ENCODE results near the gene GPR156.
"Not testable (repeated sequence)": the region's sequence is repeated elsewhere in the genome, so short reads cannot be mapped to it uniquely, and the experiment has no call there.

Gene GPR156

GRCh38 chr3:120284747-120285507, at the start of gene GPR156:
Gene GPR156, minus strand, starts transcription at chr3:120285222. Its CDS starts 41,124 bp downstream, at chr3:120244098.
- H3K27ac Mint-ChIP-seq: no peak within 1 kb of the TSS

GRCh38 chr3:120332646-120333045, 47.6 kb upstream of the GPR156 start:
- no peaks in the 10 kb centered on the region for H3K9me3 Mint-ChIP-seq
- no peak overlapping the region for H3K27ac Mint-ChIP-seq
- H3K4me1 Mint-ChIP-seq (ENCODE audit: low read depth): peaks cover 2% of the 10 kb centered on the region
- no peaks in the 10 kb centered on the region for H3K27me3 Mint-ChIP-seq (ENCODE audit: low read depth)
- H3K36me3 Mint-ChIP-seq (ENCODE audit: low read depth): peaks cover 30% of the 10 kb centered on the region
- H3K4me3 Mint-ChIP-seq: no peak overlapping the region

More at GRCh38 chr3:120284747-120285507, at the start of gene GPR156:
- no peak within 1 kb of the TSS for H3K4me3 Mint-ChIP-seq
- no peaks in the 10 kb centered on the region for H3K4me1 Mint-ChIP-seq (ENCODE audit: low read depth)
- H3K36me3 Mint-ChIP-seq (ENCODE audit: low read depth): no peaks in the 10 kb centered on the region
- peaks cover 5% of the 10 kb centered on the region for H3K9me3 Mint-ChIP-seq
- peaks cover 61% of the 10 kb centered on the region for H3K27me3 Mint-ChIP-seq (ENCODE audit: low read depth)

GRCh38 chr3:120331076-120331475, 46.1 kb upstream of the GPR156 start:
- Mint-ChIP-seq H3K4me3 (no peak overlapping the region), H3K27me3 (ENCODE audit: low read depth) (no peaks in the 10 kb centered on the region), H3K36me3 (ENCODE audit: low read depth) (peaks cover 32% of the 10 kb centered on the region), H3K4me1 (ENCODE audit: low read depth) (peaks cover 2% of the 10 kb centered on the region), H3K27ac (no peak overlapping the region), H3K9me3 (no peaks in the 10 kb centered on the region)

GRCh38 chr3:120326784-120327183, 41.8 kb upstream of the GPR156 start:
- H3K9me3 Mint-ChIP-seq: no peaks in the 10 kb centered on the region
- H3K27ac Mint-ChIP-seq: no peak overlapping the region
- H3K4me1 Mint-ChIP-seq (ENCODE audit: low read depth): peaks cover 2% of the 10 kb centered on the region
- H3K36me3 Mint-ChIP-seq (ENCODE audit: low read depth): peaks cover 27% of the 10 kb centered on the region
- no peak overlapping the region for H3K4me3 Mint-ChIP-seq
- H3K27me3 Mint-ChIP-seq (ENCODE audit: low read depth): no peaks in the 10 kb centered on the region

DNA sequence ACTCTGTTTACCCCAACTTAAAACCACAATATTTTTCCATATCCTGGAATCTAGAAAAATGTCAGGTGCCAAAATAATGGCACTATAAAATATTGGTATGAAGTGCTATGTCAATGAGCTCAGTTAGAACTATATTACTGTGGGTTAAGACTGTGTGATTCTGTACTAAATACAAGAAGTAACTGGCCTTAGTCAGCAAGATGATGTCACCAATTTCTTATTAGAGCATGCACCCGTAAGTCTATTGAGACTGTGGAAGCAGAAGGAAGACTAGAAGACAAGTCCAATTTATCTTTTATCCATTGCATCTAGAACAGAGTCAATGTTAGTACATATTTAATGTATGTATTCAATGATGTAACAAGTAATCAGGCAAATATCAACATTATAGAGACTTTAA, 39.2 kb upstream of the GPR156 start:
- H3K4me1 Mint-ChIP-seq (ENCODE audit: low read depth): no peaks in the 10 kb centered on the region
- no peak overlapping the region for H3K4me3 Mint-ChIP-seq
- H3K36me3 Mint-ChIP-seq (ENCODE audit: low read depth): peaks cover 26% of the 10 kb centered on the region
- H3K27me3 Mint-ChIP-seq (ENCODE audit: low read depth): no peaks in the 10 kb centered on the region
- peaks cover 4% of the 10 kb centered on the region for H3K9me3 Mint-ChIP-seq
- H3K27ac Mint-ChIP-seq: no peak overlapping the region

DNA sequence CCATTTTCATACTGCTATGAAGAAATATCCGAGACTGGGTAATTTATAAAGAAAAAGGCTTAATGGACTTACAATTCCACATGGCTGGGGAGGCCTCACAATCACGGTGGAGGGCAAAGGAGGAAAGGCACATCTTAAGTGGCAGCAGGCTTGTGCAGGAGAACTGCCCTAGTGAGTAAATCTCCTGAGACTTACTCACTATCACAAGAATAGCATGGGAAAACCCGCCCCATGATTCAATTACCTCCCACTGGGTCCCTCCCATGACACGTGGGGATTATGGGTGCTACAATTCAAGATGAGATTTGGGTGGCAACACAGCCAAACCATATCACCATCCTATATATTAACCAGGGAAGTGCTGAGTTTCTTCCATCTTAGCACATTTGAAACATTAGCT, 38.7 kb upstream of the GPR156 start:
- H3K4me1 Mint-ChIP-seq (ENCODE audit: low read depth); H3K9me3 Mint-ChIP-seq; H3K4me3 Mint-ChIP-seq; H3K27ac Mint-ChIP-seq; H3K27me3 Mint-ChIP-seq (ENCODE audit: low read depth): not testable (repeated sequence)
- H3K36me3 Mint-ChIP-seq (ENCODE audit: low read depth): peaks cover 27% of the 10 kb centered on the region

GRCh38 chr3:120311863-120312794, 27.1 kb upstream of the GPR156 start:
- no peak overlapping the region for H3K27ac Mint-ChIP-seq
- peaks cover 5% of the 10 kb centered on the region for H3K36me3 Mint-ChIP-seq (ENCODE audit: low read depth)

DNA sequence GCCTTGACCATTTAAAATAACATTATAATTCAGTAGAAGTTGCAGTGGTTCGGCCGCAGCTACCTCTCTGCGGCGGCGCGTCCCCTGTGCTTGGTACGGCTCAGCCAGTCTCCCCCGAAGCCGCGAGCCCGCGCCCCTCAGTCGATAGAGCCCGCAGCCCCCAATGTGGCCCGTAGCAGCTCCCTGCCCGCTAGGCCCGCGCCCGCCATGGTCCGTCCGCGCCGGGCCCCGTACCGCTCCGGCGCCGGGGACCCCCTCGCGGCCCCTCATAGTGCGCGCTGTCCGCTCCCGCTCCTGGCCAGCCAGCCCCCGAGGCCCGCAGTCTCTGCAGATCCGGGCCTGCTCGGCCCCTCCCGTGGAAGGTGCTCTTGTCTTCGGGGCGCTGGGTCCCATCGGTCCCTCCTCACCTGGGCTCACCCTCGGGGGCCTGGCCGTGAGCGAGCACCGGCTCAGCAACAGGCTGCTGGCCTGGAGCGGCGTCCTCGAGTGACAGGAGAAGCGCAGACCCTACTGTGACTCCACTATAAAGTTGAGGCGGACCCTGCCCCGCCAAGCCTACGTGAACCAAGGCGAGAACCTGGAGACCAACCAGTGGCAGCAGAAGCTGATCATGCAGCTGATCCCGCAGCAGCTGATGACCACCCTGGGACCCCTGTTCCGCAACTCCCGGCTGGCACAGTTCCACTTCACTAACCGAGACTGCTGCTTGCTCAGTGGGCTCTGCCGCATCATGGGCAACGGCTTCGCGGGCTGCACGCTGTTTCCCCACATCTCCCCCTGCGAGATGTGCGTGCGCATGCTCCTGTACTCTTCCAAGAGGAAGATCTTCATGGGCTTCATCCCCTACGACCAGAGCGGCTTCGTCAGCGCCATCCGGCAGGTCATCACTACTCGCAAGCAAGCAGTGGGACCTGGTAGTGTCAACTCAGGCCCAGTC, 21.8 kb upstream of the GPR156 start:
- no peak overlapping the region for H3K4me3 Mint-ChIP-seq
- no peak overlapping the region for H3K27ac Mint-ChIP-seq
- peaks cover under 1% of the 10 kb centered on the region for H3K27me3 Mint-ChIP-seq (ENCODE audit: low read depth)
- H3K9me3 Mint-ChIP-seq: no peaks in the 10 kb centered on the region
- peaks cover 1% of the 10 kb centered on the region for H3K4me1 Mint-ChIP-seq (ENCODE audit: low read depth)
- H3K36me3 Mint-ChIP-seq (ENCODE audit: low read depth): no peaks in the 10 kb centered on the region

More at GRCh38 chr3:120311863-120312794, 27.1 kb upstream of the GPR156 start:
- H3K9me3 Mint-ChIP-seq: peaks cover 17% of the 10 kb centered on the region
- no peak overlapping the region for H3K4me3 Mint-ChIP-seq
- peaks cover 7% of the 10 kb centered on the region for H3K4me1 Mint-ChIP-seq (ENCODE audit: low read depth)
- H3K27me3 Mint-ChIP-seq (ENCODE audit: low read depth): no peaks in the 10 kb centered on the region

GRCh38 chr3:120304616-120305015, 19.6 kb upstream of the GPR156 start:
- Mint-ChIP-seq H3K9me3 (no peaks in the 10 kb centered on the region), H3K4me3 (no peak overlapping the region), H3K27me3 (ENCODE audit: low read depth) (peaks cover 3% of the 10 kb centered on the region), H3K4me1 (ENCODE audit: low read depth) (peaks cover 1% of the 10 kb centered on the region), H3K36me3 (ENCODE audit: low read depth) (no peaks in the 10 kb centered on the region), H3K27ac (no peak overlapping the region)

DNA sequence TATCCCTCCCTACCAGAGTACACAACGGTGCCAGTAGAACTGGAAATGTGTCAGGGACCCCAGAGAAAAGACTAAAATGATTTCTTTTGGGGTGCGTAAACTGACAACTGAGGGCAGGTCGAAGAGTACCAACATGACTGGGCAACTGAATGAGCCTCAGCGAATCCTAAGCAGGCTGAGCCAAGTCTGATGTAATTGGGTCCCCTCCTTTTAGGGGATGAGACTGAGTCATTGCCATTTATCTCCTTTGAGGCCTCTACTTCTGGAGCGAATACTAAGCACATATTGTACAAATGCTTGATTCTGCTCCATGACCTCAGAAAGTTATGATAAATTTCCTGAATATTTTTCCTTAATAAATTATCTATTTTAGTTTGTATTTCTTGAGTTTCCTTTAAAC, 17.3 kb upstream of the GPR156 start:
- Mint-ChIP-seq H3K27ac (no peak overlapping the region), H3K36me3 (ENCODE audit: low read depth) (no peaks in the 10 kb centered on the region), H3K9me3 (no peaks in the 10 kb centered on the region), H3K4me1 (ENCODE audit: low read depth) (peaks cover 1% of the 10 kb centered on the region), H3K27me3 (ENCODE audit: low read depth) (peaks cover 7% of the 10 kb centered on the region), H3K4me3 (no peak overlapping the region)

DNA sequence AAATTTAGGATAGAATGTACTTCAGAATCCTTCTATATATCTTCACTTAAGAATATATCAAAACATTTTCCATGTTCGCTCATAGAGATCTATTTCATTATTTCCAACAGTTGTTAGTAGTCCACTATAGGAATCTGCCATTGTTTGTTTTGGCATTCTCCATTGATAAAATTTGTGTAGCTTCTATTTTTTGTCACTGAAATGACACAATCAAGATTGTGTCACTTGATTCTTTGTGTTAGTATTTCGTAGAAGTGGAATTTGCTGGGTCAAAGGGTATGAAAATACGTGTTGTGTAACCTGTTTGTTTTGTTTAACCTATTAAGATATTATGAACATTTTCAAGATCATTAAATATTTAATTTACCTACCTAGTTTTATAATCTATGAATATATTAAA, 15.9 kb upstream of the GPR156 start:
- Mint-ChIP-seq H3K27me3 (ENCODE audit: low read depth) (peaks cover 13% of the 10 kb centered on the region), H3K4me1 (ENCODE audit: low read depth) (no peaks in the 10 kb centered on the region), H3K36me3 (ENCODE audit: low read depth) (no peaks in the 10 kb centered on the region), H3K9me3 (no peaks in the 10 kb centered on the region), H3K4me3 (no peak overlapping the region), H3K27ac (no peak overlapping the region)

- Mint-ChIP-seq H3K4me3 (no peak overlapping the region), H3K4me1 (ENCODE audit: low read depth) (no peaks in the 10 kb centered on the region), H3K27me3 (ENCODE audit: low read depth) (peaks cover 19% of the 10 kb centered on the region), H3K36me3 (ENCODE audit: low read depth) (no peaks in the 10 kb centered on the region), H3K27ac (no peak overlapping the region), H3K9me3 (no peaks in the 10 kb centered on the region)
These were observed 14.4 kb upstream of the GPR156 start for GRCh38 chr3:120299403-120299802.

GRCh38 chr3:120298996-120299395, 14.0 kb upstream of the GPR156 start:
- Mint-ChIP-seq H3K4me3 (no peak overlapping the region), H3K27me3 (ENCODE audit: low read depth) (peaks cover 21% of the 10 kb centered on the region), H3K4me1 (ENCODE audit: low read depth) (no peaks in the 10 kb centered on the region), H3K27ac (no peak overlapping the region), H3K9me3 (peaks cover 1% of the 10 kb centered on the region), H3K36me3 (ENCODE audit: low read depth) (no peaks in the 10 kb centered on the region)

- not testable (repeated sequence) for H3K4me1 Mint-ChIP-seq (ENCODE audit: low read depth); H3K4me3 Mint-ChIP-seq; H3K36me3 Mint-ChIP-seq (ENCODE audit: low read depth); H3K27ac Mint-ChIP-seq
- H3K9me3 Mint-ChIP-seq: peaks cover 27% of the 10 kb centered on the region
- peaks cover 21% of the 10 kb centered on the region for H3K27me3 Mint-ChIP-seq (ENCODE audit: low read depth)
These were observed 6.5 kb upstream of the GPR156 start for GRCh38 chr3:120291552-120291951.

All from T-helper 1 cell treated with Interleukin-12 subunit alpha and Interleukin-12 subunit beta and Interleukin-4 antibody, amounts not matched to agents 30 μg/mL and 1 μg/mL, for 36 hours (primary cell).